Vagina (tissue), 2 donors: ENCODE results near the gene MACO1. TPM values are rescaled to one million over a fixed set of nuclear protein-coding genes. Genes with fewer than 3 reads are reported as not detected.

Experiments used
- DNase-seq, 2 donors: peaks; one replicate each; pipeline ENCODE4 v3.0.0-alpha.2; 2017; ENCODE audit errors: extremely low spot score in 2 of 2
- H3K27ac ChIP-seq: fragments of 200-600 bp; sonication (generic); one replicate; pipeline ENCODE4 v1.5.1; 2019
- H3K27me3 ChIP-seq: fragments of 200-600 bp; sonication (generic); one replicate; pipeline ENCODE4 v1.5.1; 2019
- H3K36me3 ChIP-seq, 2 donors: fragments of 200-600 bp; sonication (generic); one replicate each; pipeline ENCODE4 v1.5.1; 2017 to 2019
- H3K4me1 ChIP-seq: fragments of 200-600 bp; sonication (generic); one replicate; pipeline ENCODE4 v1.5.1; 2019
- H3K4me3 ChIP-seq, 2 donors: fragments of 200-600 bp; sonication (generic); 1 replicate in 1 of 2; 2 replicates in 1 of 2; pipeline ENCODE4 v1.5.1; 2016 to 2019
- H3K9me3 ChIP-seq: fragments of 200-600 bp; sonication (generic); one replicate; pipeline ENCODE4 v1.5.1; 2019
- POLR2A ChIP-seq, 2 donors: fragments of 450-650 bp; IDR thresholded peaks; one replicate each; pipeline ENCODE4 v1.6.1; 2017; ENCODE audit warnings: antibody characterized with exemption in 2 of 2, mild to moderate bottlenecking in 2 of 2, moderate library complexity in 2 of 2
- POLR2AphosphoS5 ChIP-seq, 2 donors: sonication (generic); formaldehyde crosslinking; IDR thresholded peaks; one replicate each; pipeline ENCODE4 v1.9.0; 2017; ENCODE audit warnings: antibody characterized with exemption in 2 of 2, mild to moderate bottlenecking in 2 of 2, low read depth in 1 of 2; ENCODE audit not compliant: insufficient read depth in 1 of 2
- intact Hi-C: fragments of 100-400 bp; cut with DNase I; formaldehyde crosslinking; loops from one replicate; pipeline ENCODE4 v1.15.1; 2023
- total RNA-seq: library from RNA; depleted of rRNA; stranded (reverse); fragments of >200 nt; gene quantifications from one replicate; pipeline ENCODE4 v1.2.3, GENCODE V29; 2016
- TF ChIP-seq, protein P1 (sequence below), 3 experiments: fragments of 450-650 bp in 2 of 3; fragments of 200-600 bp in 1 of 3; sonication (generic) in 1 of 3; IDR thresholded peaks; one replicate each; pipeline ENCODE4 v1.5.1; 2017 to 2019; ENCODE audit warnings: antibody characterized with exemption in 3 of 3, mild to moderate bottlenecking in 2 of 3, moderate library complexity in 2 of 3

MACO1 gene
- total RNA-seq, 1 donor from 2014 or later, result 13.8 TPM

DNA sequence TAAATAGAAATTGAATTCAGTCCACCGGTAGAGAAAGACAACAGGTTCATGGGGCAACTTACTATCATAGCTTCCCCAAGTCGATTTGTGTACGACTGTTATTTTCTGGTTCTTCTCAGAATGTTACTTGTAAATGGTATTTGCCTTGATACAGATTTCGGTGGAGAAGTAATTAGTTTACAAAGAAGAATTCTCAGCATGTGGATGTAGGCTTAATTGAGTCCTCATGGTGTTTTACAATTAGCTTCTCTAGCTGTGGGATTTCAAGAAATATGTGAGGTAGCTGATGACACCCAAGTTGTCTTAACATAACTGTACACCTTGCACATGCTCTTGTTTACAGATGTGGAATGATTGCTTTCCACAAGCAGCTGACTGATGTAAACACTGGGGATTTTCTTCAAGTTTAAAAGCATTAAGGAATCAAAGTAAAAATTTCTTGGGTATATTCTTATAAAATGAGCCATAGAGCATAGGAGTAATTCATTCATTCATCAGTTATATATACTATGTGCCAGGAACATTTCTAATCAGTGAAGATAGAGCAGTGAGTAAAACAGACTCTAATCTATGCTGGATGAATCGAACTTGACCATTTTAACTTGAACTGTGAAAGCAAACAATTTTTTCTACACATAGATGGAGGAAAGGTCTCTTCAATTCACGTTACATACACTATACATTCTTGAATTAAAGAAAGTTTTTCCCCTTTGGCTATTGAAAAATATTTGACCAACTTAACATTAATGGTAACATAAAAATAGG, 1.4 kb downstream of the MACO1 start:
- no peaks in the 10 kb centered on the region for H3K36me3 ChIP-seq
- TF ChIP-seq POLR2A (IDR thresholded peaks at IDR 0.05), result no peak
- TF ChIP-seq, protein P1, sequence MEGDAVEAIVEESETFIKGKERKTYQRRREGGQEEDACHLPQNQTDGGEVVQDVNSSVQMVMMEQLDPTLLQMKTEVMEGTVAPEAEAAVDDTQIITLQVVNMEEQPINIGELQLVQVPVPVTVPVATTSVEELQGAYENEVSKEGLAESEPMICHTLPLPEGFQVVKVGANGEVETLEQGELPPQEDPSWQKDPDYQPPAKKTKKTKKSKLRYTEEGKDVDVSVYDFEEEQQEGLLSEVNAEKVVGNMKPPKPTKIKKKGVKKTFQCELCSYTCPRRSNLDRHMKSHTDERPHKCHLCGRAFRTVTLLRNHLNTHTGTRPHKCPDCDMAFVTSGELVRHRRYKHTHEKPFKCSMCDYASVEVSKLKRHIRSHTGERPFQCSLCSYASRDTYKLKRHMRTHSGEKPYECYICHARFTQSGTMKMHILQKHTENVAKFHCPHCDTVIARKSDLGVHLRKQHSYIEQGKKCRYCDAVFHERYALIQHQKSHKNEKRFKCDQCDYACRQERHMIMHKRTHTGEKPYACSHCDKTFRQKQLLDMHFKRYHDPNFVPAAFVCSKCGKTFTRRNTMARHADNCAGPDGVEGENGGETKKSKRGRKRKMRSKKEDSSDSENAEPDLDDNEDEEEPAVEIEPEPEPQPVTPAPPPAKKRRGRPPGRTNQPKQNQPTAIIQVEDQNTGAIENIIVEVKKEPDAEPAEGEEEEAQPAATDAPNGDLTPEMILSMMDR (IDR thresholded peaks at IDR 0.05), result no peak
- TF ChIP-seq POLR2AphosphoS5 (IDR thresholded peaks at IDR 0.05; ENCODE audit: insufficient read depth in 1 of 2, low read depth in 1 of 2), result no peak
- no peaks in the 10 kb centered on the region for H3K27me3 ChIP-seq
- no peak for DNase-seq
- peak overlapping the region; percentile 88 for H3K27ac ChIP-seq
- peaks cover 64% of the 10 kb centered on the region for H3K4me1 ChIP-seq
- H3K9me3 ChIP-seq, result no peaks in the 10 kb centered on the region
- intact Hi-C loops, result no loop called here
- peak overlapping the region; percentile 92 for H3K4me3 ChIP-seq

DNA sequence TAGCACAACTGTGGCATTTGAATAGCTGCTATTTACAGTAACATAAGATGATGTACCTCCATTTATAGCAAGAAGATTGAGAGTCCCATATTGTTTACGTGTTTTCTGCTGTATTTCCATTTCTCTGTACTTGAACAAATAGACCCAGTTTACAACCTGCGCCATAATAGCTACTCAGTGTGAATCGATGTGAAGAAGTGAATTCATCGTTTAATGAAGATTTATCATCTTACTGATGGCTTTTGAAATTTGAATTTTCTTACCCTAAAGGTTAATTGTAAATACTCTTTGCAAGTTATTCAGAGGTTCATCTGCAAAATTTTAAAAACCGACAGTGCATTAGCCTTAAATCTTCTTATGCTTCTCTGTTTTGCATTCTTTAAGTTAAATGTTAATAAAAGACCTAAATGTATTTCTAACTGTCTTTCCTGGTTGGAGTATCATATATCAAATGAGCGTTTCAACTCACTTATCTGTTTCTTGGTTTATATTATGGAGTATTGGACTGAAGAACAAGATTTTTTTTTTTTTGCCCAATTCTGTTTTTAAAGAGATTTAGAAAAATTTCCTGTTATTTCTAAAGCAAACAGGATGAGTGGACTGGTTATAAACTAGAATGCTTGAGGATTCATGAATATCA, 2.2 kb downstream of the MACO1 start:
- no peak for TF ChIP-seq POLR2AphosphoS5 (IDR thresholded peaks at IDR 0.05; ENCODE audit: insufficient read depth in 1 of 2, low read depth in 1 of 2)
- no peak for TF ChIP-seq POLR2A (IDR thresholded peaks at IDR 0.05)
- TF ChIP-seq, protein P1 (IDR thresholded peaks at IDR 0.05), result no peak
- Histone ChIP-seq H3K4me3 (peak overlapping the region in 1 of 2 donors; percentile 92), H3K36me3 (no peaks in the 10 kb centered on the region), H3K4me1 (peaks cover 64% of the 10 kb centered on the region), H3K27me3 (no peaks in the 10 kb centered on the region), H3K9me3 (no peaks in the 10 kb centered on the region), H3K27ac (peak overlapping the region; percentile 88)
- DNase-seq, result no peak
- intact Hi-C loops, result no loop called here

DNA sequence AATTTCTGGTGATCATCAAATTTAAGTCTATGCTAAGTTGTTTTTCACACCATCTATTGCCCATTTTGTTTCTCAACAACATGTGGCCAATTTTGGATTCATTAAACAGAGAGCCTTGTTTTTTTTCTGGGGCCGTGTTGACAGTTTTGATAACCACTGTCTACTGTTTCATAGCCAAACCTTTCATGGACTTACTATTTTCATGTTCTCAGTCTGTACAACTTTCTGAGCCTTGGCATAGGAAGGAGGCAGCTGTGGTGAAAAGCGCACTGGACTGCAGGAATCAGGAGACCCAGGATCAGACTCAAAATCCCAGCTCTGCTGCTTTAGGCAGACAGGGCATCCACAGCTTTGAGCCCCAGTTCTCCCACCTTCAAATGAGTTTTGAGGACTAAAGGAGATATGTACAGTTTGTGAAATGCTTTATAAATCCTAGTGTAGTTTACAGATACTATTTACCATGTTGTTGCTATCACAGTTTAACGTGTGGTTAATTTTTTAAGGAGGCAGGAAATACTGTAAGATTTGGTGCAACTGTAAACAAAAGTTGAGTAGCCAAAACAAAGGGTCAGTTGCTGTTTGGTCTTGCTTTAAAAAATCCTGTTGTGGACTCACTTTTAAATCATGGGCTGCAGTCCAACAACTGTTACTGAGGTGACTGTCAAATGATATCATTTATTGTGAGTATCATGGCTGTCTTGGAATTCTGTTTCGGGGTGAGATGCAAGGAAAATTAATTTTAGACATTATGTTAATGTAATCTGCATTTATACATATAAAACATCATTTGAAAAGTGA, 2.9 kb downstream of the MACO1 start:
- H3K36me3 ChIP-seq, result no peaks in the 10 kb centered on the region
- intact Hi-C loops, result no loop called here
- no peaks in the 10 kb centered on the region for H3K27me3 ChIP-seq
- peak overlapping the region; percentile 31 for H3K27ac ChIP-seq
- H3K4me3 ChIP-seq, result peak overlapping the region in 1 of 2 donors; percentile 92
- no peak for TF ChIP-seq POLR2A (IDR thresholded peaks at IDR 0.05)
- TF ChIP-seq, protein P1 (IDR thresholded peaks at IDR 0.05), result no peak
- no peak for TF ChIP-seq POLR2AphosphoS5 (IDR thresholded peaks at IDR 0.05; ENCODE audit: insufficient read depth in 1 of 2, low read depth in 1 of 2)
- peaks cover 64% of the 10 kb centered on the region for H3K4me1 ChIP-seq
- DNase-seq, result no peak
- H3K9me3 ChIP-seq, result no peaks in the 10 kb centered on the region

DNA sequence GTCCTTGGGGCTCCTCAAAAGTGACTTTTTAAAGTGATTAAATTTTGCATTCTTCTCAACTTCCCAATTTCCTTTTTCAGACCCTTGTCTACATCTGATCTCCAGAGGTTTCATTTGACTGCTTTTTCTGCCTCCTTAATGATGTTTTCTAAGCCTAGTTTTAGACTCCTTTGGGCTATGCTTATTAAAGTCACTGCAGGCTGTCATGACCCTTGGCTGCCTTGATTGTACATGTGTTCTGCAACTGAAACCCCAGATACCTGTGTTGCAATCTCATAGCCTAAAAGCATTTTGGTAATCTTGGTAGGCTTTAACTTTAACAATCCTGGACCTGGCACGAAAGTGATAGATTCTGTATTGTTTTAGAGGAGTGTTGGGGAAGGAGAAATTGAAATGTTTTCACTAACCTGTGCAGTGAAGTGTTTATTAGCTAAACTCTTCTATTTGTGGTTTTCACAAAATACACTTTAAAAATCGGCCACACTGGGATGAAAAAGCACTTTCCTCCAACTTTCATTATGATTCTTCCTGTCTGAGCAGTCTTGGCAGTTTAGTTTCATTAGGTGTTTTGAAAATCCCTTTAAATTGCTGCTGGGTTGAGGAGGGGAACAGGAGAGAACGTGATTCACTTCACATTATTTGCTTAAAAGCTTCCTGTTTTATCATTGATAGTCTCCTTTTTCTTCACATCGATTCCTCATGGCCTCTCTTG, 4.9 kb downstream of the MACO1 start:
- Histone ChIP-seq H3K27me3 (no peaks in the 10 kb centered on the region), H3K4me3 (peak overlapping the region; percentile 9 to 25), H3K27ac (peak overlapping the region; percentile 56), H3K9me3 (no peaks in the 10 kb centered on the region), H3K4me1 (peaks cover 56% of the 10 kb centered on the region), H3K36me3 (no peaks in the 10 kb centered on the region)
- TF ChIP-seq, protein P1 (IDR thresholded peaks at IDR 0.05), result no peak
- TF ChIP-seq POLR2AphosphoS5 (IDR thresholded peaks at IDR 0.05; ENCODE audit: insufficient read depth in 1 of 2, low read depth in 1 of 2), result peak in 1 of 2 donors; percentile 30
- intact Hi-C loops, result no loop called here
- no peak for DNase-seq
